AG04449 (cell line): ENCODE results near the gene AFAP1.

Experiments
- CTCF ChIA-PET: fragments of 350-600 bp; formaldehyde crosslinking; extraction: SDS; loops from one replicate; lab custom pipeline; 2021; ENCODE audit warnings: antibody characterized with exemption; lab: Yijun Ruan, JAX
- POLR2A ChIA-PET: fragments of 400-600, 350-600 bp; formaldehyde crosslinking; extraction: SDS; loops from one replicate; lab custom pipeline; 2020; ENCODE audit warnings: antibody characterized with exemption, inconsistent platforms; lab: Yijun Ruan, JAX
- DNase-seq: peaks from one replicate; pipeline ENCODE4 v3.0.0-alpha.2; 2010; ENCODE audit warnings: low read depth, low spot score
- H3K4me3 ChIP-seq: 2 replicates; pipeline ENCODE4 v1.5.1; 2011; ENCODE audit warnings: low read depth, mild to moderate bottlenecking, control low read depth, low read length
- TF ChIP-seq, protein P1 (sequence below): IDR thresholded peaks from one replicate; pipeline ENCODE4 v1.5.1; 2011; ENCODE audit warnings: mild to moderate bottlenecking, moderate library complexity, low read length, control low read depth, inconsistent platforms; ENCODE audit not compliant: insufficient read depth; ENCODE audit errors: missing control alignments

AFAP1 gene

DNA sequence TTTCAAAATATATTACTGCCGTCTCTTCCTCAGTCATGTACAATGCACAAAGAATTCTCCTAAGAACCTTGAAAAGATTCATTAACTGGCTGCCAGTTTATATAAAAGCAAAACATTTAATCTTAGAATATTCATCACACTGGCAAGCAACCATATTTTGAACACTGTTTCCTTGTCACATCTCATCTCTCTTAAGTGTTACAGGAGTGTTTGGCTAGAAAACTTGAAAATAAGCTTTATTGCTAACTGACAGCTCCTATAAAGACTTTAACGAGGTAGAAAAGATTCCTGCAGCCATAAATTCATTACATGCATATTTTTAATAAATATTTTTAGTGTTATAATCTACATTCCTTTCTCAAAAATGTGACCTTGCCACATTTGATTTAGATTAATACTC is 149.6 kb downstream of the AFAP1 start:
- TF ChIP-seq, protein P1, sequence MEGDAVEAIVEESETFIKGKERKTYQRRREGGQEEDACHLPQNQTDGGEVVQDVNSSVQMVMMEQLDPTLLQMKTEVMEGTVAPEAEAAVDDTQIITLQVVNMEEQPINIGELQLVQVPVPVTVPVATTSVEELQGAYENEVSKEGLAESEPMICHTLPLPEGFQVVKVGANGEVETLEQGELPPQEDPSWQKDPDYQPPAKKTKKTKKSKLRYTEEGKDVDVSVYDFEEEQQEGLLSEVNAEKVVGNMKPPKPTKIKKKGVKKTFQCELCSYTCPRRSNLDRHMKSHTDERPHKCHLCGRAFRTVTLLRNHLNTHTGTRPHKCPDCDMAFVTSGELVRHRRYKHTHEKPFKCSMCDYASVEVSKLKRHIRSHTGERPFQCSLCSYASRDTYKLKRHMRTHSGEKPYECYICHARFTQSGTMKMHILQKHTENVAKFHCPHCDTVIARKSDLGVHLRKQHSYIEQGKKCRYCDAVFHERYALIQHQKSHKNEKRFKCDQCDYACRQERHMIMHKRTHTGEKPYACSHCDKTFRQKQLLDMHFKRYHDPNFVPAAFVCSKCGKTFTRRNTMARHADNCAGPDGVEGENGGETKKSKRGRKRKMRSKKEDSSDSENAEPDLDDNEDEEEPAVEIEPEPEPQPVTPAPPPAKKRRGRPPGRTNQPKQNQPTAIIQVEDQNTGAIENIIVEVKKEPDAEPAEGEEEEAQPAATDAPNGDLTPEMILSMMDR, result no peak
- DNase-seq, result no peak
- no peak overlapping the region for H3K4me3 ChIP-seq
- POLR2A ChIA-PET, result no interaction called here
- CTCF ChIA-PET, result interaction anchor here (1.2 to 8.3 kb wide), 3 partner anchors 13 to 198 kb away, joined by 3 to 105 read pairs (median 6); no protein-coding TSS in a partner anchor

DNA sequence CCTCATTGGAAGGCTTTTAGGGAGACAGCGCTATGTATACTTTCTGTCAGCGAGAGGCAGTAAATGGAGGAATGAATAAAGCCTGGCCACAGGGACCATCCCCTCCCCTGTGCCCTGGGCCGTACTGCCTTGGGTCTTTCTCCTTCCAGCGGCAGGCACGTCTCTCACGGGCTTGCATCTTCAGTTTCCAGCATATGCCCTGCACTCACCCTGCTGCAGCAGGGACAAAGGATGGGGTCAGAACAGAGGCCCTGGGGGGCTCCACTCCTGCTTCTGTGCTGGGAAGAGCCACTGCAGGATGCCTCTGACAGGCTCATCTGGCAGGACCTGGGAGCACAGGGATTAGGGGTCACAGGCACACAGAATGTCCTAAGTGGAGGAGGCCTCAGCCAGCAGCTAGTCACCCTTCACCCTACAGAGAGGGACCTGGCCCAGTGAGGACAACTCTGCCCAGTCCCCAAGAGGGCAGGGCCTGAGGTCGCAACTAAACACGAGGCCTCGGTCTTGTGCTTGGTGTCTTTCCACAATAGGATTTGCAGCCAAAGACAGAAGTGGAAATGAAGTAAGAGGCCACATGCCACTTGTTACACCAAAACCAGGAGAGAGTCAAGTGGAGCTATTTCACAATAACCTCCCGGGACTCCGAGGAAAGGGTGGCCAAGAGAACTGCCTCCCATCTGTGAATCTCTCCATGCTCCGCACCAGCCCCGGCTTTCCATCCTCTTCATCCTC is 150.8 kb downstream of the AFAP1 start:
- CTCF ChIA-PET, result interaction anchor here (8.3 kb wide), 1 partner anchor 14 kb away, joined by 105 read pairs; no protein-coding TSS in a partner anchor
- no peak for DNase-seq
- no peak overlapping the region for H3K4me3 ChIP-seq
- TF ChIP-seq, protein P1, result no peak
- POLR2A ChIA-PET, result no interaction called here

DNA sequence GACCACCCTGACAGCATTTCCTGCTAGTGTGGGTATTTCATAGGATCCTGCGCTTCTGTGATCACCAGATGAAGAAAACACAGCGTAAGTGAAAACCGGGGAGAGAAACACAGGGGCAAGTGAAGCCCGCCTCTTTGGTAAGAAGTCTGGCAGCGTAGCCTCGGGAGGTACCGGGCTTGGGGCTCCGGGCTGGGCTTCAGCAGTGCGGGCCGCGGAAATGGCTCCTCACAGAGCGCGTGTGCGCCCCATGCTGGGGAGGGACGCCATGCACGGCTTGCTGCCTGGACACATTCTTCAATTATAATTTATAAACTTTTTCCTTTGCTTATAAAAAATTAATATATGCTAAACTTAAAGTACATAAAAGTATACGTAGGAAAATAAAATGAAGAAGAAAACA is 151.5 kb downstream of the AFAP1 start:
- TF ChIP-seq, protein P1, result no peak
- CTCF ChIA-PET, result interaction anchor here (8.3 kb wide), 1 partner anchor 15 kb away, joined by 105 read pairs; no protein-coding TSS in a partner anchor
- POLR2A ChIA-PET, result no interaction called here
- DNase-seq, result no peak
- H3K4me3 ChIP-seq, result no peak overlapping the region

DNA sequence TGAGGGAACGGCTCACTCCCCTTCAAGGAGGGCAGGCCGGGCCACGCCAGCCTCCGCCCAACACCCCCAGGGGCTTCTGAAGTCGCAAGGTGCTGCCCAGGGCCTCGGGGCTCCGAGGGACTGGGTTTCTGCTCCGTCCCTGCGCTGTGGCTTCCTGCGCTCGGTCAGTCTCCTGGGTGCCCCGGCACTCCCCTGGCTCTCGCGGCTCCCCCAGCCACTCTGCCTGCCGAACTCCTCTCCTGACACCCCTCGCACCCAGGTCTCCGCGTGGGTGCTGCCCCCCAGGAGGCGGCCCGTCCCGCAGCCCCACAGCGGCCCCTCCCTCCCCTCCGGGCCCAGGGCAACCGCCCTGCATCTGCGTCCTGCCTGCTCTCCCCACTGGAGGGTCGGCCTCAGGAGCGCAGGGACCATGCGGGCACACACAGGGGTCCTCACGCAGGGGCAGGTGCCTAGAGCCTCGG is 151.9 kb downstream of the AFAP1 start:
- CTCF ChIA-PET, result interaction anchor here (1.2 to 1.6 kb wide), 2 partner anchors 15 to 18 kb away, joined by 4 to 9 read pairs; no protein-coding TSS in a partner anchor
- TF ChIP-seq, protein P1, result no peak
- POLR2A ChIA-PET, result no interaction called here
- H3K4me3 ChIP-seq, result no peak overlapping the region
- no peak for DNase-seq

DNA sequence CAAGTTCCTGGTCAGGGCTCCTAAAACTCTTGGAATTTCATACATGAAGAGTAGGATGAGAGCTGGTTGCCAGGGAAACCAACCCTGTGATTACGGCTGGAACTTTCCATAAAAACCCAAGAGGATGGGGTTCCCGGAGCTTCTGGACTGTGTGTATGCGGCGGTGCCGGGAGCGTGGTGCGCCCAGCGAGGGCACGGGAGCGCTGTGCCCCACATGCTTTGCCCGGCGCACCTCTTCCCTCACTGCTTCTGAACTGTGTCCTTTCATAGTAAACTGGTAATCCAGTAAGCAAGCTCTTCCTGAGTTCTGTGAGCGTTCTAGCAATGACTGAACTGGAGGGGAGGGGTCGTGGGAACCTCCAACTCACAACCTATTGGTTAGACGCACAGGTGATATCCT is 152.6 kb downstream of the AFAP1 start:
- DNase-seq, result no peak
- H3K4me3 ChIP-seq, result no peak overlapping the region
- POLR2A ChIA-PET, result no interaction called here
- CTCF ChIA-PET, result interaction anchor here (1.2 to 1.6 kb wide), 3 partner anchors 13 to 18 kb away, joined by 4 to 9 read pairs (median 4); no protein-coding TSS in a partner anchor
- TF ChIP-seq, protein P1, result no peak

DNA sequence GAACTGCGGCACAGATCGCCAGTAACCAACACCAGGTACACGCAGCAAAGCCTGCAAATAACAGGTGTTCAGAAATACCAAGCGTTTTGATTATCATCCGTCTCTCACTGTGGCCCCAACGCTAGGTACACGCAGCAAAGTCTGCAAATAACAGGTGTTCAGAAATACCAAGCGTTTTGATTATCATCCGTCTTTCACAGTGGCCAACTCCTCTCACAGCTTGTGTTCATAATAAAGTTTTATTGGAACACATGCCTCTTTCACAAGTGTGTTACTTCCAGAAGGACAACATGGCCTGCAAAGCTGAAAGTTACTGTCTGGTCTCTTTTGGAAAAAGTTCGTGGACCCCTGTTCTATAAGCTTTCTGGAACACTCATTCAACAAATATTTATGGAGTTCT is 153.1 kb downstream of the AFAP1 start:
- CTCF ChIA-PET, result interaction anchor here (1.2 to 1.9 kb wide), 4 partner anchors 13 to 67 kb away, joined by 4 to 9 read pairs (median 5); no protein-coding TSS in a partner anchor
- TF ChIP-seq, protein P1, result no peak
- DNase-seq, result no peak
- POLR2A ChIA-PET, result no interaction called here
- H3K4me3 ChIP-seq, result no peak overlapping the region
